ENCODE results near the gene IL4R.

The IL4R gene

DNA sequence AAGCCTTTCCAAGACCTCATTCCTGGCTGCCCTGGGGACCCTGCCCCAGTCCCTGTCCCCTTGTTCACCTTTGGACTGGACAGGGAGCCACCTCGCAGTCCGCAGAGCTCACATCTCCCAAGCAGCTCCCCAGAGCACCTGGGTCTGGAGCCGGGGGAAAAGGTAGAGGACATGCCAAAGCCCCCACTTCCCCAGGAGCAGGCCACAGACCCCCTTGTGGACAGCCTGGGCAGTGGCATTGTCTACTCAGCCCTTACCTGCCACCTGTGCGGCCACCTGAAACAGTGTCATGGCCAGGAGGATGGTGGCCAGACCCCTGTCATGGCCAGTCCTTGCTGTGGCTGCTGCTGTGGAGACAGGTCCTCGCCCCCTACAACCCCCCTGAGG, 49.5 kb downstream of the IL4R start:
- DNase-seq, result no peak

DNA sequence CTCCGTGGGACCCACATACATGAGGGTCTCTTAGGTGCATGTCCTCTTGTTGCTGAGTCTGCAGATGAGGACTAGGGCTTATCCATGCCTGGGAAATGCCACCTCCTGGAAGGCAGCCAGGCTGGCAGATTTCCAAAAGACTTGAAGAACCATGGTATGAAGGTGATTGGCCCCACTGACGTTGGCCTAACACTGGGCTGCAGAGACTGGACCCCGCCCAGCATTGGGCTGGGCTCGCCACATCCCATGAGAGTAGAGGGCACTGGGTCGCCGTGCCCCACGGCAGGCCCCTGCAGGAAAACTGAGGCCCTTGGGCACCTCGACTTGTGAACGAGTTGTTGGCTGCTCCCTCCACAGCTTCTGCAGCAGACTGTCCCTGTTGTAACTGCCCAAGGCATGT, 50.0 kb downstream of the IL4R start:
- no peak for DNase-seq

DNA sequence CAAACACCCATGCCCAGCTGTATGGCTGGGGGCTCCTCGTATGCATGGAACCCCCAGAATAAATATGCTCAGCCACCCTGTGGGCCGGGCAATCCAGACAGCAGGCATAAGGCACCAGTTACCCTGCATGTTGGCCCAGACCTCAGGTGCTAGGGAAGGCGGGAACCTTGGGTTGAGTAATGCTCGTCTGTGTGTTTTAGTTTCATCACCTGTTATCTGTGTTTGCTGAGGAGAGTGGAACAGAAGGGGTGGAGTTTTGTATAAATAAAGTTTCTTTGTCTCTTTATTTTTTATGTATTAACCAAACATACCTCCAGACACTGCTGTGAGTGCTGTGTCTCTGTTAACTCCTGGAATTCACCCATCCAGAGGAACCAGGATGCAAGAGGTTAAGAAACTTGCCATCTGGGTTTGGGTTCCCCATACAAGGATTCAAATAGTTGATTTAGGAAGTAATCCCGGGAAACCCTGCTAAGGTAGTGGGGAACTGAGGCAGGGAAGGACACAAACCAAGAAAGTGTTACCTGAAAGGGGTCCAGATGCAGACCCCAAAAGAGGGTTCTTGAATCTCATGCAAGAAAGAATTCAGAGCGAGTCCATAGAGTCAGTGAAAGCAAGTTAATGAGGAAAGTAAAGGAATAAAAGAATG, 50.8 kb downstream of the IL4R start:
- DNase-seq, result no peak

DNA sequence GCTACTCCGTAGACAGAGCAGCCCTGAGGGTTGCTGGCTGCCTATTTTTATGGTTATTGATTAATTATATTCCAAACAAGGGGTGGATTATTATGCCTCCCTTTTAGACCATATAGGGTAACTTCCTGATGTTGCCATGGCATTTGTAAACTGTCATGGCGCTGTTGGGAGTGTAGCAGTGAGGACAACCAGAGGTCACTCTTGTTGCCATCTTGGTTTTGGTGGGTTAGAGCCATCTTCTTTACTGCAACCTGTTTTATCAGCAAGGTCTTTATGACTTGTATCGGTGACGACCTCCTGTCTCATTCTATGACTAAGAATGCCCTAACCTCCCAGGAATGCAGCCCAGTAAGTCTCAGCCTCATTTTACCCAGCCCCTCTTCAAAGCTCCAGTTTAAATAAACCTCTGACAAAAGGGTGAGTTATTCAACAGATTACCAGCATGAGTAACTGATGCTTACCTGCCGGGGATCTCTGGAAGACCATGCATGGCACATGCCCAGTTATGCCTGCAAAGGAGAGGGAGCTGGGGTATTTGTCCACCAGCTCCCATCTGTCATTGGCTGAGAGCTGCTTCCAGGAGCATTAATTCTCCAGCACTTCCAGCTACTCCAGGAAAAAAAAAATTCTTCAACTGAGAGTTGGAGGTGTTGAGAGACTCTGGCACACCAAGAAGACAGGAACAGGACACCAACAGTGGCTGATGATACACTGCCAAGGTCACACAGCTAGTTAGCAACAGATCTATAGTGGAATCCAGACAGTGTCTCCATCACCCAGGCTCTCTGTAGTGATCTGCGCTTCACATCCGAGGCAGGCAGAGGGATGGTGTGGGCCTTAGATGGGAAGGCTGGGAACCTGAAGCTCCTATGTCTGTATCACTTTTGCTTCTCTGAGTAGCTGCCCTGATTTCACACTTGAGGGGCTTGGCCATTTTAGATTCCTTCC, 51.6 kb downstream of the IL4R start:
- DNase-seq, result no peak

DNA sequence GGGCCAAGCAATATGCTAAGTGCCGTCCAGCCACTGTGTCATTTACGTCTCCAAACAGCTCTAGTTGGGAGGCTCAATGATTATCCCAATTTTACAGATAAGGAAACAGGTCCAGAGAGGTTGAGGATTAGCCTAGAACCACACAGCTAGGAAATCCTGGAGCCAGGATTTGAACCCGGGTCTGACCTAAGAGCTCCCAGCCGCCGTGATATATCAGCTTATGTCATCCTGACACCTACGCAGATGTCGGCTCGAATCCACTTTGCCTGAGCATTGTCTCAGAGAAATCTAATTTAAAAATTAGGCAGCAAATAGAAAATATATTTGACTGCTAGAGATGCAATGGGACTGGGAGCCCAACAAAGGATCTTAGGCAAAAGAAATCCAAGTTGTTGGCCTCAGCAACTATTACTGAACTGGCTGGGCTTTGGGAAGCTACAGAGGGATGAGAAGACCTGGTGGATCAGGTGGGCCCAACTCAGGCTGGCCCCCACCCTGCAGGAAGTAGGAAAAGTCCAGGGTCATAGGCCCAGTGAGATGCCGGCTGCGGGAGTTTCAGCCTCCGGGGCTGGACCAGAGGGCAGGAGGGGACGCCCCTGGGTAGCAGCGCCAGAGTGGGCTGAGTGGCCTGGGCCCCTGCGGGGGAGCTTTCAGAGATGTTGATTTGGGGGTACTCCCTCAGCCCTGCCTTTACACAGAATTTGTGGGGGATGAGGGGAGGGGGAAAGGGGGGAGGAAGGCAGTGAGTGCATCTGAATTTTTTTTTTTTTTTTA, 53.1 kb downstream of the IL4R start:
- DNase-seq, result peak; percentile 43

DNA sequence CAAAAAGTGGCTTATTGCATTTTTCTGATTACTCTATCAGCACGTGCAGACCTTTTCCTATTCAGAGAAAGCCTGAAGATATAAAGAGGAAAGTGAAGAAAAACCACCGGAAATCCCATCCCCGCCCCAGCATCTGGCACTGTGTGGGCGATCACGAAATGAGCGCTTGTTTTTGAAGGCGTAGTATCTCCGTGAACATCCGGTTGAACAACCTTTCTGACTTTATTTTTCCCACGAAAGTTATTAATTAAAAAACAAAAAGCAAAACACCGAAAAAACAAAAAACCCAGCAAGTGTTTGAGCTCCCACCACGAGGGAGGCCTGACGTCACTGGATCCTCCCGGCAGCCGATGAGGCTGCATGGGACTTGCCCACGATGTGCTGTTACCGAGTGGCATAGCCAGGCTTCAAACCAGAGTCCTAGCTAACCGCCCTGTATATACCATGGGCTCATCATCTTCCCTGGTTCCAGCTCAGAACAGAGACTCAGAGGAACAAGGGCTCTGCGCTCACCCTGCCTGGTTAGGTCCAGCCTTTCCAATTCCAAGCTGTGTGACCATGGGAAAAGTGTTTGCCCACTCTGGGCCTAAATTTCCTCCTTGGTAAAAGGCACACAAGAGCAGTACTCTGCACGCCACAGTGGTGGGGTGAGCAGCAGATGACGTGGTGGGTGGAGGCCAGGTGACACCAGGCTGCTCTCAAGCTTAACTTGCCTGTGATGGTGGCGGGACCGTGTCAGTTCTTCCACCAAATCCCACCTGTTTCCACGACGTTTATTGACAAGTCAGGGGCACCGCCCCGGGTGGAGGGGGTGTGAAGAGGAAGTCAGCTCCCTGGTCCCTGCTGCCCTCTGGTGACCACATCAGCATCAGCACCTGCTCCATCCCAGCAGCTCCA, 53.9 kb downstream of the IL4R start:
- peak; percentile 81 for DNase-seq

DNA sequence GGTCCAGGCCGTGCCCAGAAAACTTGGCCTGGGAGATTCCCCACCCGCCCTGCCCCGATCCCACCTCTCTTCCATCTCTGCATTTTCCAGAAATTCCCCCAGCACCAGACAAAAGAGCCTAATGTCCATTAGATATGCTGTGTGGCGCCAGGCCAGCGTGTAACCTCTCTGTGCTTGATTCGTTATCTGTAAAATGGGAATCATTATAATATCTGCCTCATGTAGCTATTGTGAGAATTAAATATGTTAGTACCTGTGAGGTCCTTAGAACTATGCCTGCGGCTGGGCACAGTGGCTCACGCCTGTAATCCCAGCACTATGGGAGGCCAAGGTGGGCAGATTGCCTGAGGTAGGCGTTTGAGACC, 54.6 kb downstream of the IL4R start:
- no peak for DNase-seq

DNA sequence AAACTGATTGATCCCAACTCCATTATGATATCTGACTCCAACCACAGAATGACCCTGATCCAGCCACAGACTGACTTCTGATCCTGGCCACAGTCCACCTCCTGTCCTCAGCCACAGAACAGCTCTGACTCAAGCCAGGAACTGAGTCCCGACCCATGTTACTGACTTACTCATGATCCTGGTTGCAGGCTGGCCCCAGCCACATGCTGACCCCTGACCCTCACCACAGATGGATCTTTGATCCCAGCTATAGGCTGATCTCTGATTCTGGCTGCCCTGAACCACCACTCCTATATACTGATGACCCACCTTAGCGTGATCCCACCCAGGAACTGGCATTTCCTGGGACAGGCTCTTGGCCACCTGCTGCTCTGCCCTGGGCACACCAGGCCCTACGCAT, 56.0 kb downstream of the IL4R start:
- DNase-seq, result no peak

DNA sequence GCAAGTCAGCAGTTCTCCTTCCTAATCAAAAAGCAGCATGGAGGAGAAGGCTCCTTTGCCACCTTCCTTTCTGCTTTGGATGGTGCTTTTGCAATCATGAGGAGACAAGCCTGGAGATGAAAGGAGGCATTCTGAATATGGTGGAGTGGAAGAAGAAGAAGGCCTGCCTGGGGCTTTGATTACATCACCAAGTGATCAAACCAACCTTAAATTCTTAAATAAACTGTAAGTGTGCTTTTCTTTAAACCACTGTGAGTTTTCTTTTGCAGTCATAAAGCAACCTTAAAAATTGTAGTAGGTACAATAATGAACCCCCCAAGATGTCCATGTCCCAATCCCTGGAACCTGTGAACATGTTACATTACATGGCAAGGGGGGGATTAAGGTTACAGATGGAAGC, 56.5 kb downstream of the IL4R start:
- DNase-seq, result no peak

DNA sequence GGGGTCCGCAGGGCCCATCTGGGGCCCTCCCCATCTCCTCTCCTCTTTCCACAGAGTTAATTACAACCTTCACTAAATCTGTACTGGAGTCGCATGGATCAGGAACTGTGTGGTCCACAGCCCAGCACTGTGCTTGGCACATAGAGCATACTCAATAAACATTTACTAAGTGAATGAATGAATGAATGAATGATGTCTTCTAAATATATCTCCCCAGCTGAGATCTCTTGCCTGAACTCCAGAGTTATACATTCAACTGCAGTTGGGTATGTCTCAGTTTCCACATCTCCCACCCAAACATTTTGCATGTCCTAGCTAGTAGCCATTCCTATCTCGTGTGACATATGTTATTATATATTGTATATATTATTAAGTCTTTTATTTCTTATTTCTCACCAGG, 59.5 kb downstream of the IL4R start:
- no peak for DNase-seq

DNA sequence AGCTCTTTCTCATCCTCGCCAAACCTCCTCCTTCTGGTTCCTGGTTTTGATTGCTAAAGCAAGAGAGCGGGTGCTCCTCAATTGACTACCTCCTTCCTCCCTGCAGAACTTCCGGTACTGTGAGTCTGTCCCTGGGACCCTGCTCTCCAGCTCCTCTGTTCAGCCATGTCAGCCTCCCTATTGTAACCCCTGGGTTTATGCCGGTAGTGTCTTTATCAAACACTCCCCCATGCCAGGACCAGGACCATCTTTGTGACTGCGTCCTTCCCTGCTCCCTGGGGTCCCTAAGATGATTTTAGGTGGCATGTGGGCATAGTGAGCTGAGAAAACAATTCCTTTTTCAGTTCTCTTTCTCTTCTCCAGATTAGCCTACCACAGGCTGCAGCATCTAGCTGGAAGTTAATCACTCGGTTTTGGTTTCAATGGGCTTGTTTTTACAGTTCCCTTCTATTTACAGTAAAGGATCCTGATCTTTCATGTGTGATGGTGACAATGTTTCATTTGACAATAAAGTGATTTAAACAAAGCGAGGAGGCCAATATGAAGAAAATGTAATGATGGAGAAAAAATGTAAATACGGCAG, 60.5 kb downstream of the IL4R start:
- DNase-seq, result no peak

DNA sequence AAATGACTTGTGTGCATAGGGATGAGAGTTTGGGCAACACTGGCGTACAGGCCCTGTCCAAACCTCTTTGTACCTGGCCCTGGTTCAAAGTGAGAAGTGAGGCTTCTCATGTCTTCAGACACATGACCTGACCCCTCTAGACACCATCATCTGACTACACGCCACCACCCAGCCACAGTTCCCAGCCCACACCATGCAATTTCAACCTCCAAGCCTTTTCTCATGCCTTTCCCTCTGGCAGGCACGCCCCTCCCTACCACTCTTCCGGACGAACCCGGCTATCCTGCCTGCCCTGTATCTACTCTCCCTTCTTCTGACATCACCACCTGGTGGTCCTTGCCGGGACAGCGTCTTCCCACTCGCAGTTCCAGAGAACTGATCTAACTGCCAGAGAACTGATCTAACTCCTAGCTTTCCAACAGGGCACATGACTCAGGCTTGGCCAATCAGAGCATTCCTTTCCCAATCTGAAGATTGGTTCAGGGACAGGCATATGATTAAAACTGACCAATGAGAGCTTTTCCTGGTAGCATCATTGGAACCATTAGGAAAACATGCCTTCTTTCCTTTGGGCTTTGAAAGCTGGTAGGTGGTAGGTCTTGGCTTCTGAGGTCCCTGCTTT, 61.1 kb downstream of the IL4R start:
- DNase-seq, result no peak

DNA sequence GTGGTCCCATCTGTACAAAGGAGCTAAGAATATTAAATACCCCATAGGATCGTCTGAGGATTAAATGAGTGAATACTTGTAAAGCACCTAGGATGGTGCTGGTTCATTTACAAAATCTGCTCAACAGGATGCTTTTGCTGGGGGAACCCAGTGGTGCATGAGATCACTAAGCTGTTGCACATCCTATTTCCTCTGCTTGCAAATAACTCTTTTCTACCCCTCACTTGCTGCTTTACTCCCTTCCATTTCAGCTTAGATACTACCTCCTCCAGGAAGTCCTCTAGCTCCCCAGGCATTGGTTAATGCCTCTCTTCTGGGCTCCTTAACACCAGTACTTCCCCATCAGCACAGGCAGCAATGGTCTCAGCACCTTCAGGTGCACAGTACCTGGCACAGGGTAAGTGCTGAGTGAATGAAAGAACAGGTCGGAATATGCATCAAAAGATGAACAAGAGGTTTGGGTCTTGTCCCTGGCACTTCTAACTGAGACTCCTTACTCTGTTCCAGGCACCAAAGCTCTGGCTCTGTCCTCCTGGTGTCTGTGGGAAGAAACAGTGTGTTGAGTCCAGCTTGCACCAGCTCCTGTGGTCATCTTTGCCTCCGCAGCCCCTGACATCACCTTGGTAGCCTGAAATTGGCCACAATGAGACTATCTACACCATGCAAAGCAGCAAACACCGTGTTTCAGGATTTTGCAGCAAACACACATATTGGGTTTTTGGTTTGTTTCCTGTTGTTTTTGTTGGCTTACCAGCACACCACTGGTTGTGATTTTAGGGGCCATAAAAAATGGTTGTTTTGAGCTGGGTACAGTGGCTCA, 64.1 kb downstream of the IL4R start:
- DNase-seq, result no peak

DNA sequence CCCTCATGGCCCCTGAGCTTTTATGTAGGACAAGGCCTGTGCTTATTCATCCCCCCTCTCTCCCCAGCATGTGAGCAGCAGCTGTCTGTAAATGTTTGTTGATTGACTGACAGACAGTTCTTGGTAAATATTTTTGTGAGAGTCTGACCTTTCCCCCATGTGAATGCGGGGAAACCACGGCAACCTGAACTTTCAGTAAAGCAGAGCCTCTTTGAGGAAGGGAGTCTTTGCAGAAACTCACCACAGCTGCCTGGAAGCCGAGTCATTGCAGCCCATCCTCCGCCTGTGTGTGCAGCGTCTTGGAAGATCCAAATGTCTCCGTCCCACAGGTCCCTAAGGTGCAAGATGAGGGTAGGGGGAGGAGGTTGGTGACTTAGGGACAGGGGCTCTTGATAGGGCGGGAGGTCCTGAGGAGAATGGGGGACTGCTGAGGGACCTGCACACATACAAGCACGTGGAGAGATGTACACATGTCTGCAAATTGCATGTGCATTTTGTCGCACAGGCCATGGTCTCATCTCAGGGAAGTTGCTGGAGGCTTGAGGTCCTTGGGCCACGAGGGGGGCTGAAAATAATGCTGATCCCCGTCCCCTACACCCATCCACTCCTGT, 65.2 kb downstream of the IL4R start:
- no peak for DNase-seq

DNA sequence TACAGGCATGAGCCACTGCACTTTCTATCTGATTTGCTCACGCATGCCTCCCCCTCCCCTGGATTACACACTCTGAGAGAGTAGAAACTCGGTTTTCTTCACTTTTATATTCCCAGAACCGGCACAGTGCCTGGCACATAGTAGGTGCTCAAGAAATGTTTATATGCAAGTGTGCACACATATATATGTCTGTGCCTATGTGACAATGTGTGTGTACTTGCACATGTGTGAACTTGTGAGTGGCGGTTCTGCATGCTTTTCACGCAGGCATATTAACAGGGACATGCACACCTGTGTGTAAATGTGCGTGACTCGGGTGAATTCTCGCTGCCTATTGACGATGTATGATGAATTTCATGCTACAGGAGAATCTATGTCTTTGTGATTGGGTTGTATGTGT, 66.1 kb downstream of the IL4R start:
- DNase-seq, result no peak

DNA sequence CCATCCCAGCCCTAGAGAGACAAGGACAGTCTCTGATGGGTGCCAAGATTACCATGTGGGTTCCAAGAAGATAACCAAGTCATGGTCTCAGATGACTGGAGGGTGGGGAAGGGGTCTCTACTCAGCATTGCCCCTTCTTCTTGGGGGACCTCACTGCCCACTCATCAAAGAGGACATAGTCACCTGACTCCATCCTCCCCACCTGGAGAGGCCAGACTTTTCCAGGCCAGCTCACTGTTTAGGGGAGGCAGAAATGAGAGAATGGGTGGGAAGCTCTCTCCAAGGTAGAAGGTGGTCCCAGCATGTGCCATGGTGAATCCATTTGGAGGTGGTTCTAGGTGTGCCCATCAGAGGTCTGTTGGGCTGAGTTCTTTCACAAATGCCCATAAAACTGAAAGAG, 67.5 kb downstream of the IL4R start:
- DNase-seq, result no peak

DNA sequence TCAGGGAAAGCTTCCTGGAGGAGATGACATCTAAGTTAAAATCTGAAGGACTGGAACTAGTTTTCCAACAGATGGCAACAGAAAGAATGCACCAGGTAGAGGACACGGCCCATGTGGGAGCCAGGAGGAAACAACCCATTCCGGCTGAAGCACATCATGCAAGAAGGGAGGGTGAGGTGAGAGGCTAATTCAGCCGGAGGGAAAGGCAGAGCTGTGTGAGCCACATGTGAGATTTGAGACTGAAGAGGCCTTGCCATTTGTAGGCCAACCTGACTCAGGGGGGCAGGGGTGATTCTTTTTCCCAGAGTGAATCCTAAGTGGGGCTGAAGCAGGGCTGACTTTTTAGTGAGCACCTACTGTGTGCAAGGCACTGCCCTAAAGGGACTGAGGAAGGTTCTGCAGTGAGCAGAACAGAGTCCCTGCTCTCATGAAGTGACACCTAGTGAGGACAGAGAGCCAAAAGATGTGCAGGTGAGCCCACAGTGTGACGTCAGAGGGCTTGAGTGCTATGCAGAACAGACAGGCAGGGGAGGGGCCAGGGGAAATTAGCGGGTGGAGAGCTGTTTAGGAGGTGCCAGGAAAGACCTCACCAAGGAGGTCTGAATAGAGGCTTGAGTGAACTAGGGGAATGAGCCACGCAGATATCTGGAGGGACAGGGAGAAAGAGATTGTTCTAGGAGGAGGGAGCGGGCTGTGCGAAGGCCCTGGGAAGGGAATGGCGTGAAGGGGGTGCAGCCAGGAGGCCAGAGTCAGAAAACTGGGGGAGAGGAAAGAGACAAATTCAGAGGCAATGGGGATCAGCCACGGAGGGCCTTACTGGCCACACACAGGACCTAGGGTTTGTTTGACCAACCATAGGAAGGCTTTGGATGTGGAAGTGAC, 68.4 kb downstream of the IL4R start:
- no peak for DNase-seq

DNA sequence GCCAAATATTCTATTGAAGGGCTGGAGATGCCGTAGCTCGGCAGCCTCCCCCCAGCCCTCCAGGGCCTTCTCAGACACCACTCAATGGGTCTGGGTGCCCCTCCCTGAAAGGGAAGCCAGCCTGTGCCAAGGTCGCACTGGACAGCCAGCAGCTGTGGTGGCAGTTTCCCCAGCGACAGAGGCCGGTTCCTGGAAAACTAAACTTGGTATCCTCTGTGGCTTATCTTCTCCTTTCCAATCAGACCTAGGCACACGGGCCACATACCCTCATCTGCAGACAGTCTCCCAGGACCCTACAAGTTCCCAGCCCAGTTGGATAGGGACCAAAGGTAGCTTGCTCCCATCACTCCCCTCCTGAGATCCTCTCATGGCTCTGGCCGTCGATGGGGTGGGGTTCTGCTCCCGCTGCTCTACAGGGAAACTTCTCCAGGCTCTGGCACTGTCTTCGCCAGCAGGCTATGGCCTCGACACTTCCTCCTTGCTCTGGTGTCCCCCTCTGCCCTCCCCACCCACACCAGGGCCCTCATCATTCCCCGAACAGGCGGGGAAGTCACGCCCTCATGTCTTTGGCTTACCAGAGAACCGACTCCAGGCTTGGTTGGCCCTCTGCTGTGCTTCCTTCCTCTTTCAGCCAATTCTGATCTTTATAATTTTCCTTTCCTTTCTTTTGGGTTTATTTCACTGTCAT, 69.9 kb downstream of the IL4R start:
- DNase-seq, result no peak

DNA sequence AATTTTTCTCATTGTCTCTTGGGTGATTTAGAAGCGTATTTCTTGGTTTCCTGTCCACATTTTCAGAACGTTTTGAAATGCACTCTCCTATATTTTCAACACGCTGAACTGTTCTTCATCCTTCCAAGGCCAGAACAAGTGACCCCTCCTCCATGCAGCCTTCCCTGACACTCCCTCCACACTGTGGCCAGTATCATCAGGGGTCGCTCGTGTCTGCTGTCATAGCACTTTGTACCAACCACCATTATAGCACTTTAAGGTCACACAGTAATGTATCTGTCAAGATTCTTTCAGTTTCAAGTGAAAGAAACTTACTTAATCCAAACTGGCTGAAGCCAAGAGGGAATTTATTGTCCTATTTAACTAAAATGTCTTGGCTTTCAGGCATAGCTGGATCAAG, 70.7 kb downstream of the IL4R start:
- no peak for DNase-seq
